ENCODE data around the gene EGR2. TPM values are rescaled to one million over a fixed set of nuclear protein-coding genes. Genes with fewer than 3 reads are reported as not detected.

Gene EGR2
- polyA plus RNA-seq, 1 of the 3 experiments (the other 2 are of a cell fraction), result 0.25 TPM

DNA sequence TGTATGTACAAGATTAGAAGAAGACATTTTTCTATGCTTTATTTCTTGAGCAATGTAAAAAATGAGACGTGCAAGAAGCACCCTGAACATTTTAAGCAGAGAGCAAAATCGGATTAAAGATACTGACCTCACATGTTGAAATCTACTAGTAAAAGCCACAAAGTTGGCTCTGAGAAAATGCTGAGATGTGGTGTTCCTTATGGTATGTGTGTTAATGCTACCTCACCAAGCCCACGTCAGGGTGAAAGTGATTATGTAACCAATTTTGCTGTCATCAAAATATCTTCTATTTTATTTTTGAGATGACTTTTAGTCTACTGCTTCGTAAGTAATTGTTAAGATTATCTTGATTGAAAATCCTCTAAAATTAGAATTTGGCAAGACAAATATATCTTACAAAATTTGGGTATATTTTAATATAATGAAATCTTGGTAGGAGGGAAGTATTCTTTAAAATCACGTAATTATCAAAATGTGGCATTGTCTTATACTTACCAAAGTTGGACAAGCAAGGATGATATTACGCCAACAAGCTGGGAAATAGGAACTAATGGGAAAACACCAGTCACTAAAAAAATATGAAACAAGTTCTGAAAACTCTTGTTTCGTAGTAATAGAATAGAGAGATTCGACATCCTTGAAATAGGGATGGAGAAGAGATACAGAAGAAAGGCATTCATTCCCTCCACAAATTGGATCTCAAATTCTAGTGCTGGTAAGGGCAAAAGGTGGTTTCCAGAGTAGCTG, 5.8 kb downstream of the EGR2 start:
- Histone ChIP-seq H3F3A (replicated peaks; ENCODE audit: insufficient read depth) (peaks cover 8% of the 10 kb centered on the region), H3K9ac (no peak overlapping the region), H3K4me3 (ENCODE audit: low read depth in 2 of 2, low read length in 1 of 2) (no peak overlapping the region), H4K20me1 (ENCODE audit: insufficient read depth) (peaks cover 31% of the 10 kb centered on the region), H3K4me1 (ENCODE audit: control insufficient read depth in 1 of 2, insufficient read depth in 2 of 2, low read depth in 1 of 2, low read length in 1 of 2) (peaks cover 18% of the 10 kb centered on the region in 2 experiments; a peak in 3 of 4 replicates), H3K36me3 (replicated peaks in 1 of 2; ENCODE audit: control insufficient read depth in 1 of 2, insufficient read depth in 2 of 2, low read length in 1 of 2) (peaks cover 19 to 27% of the 10 kb centered on the region in 2 experiments), H3K79me2 (ENCODE audit: insufficient read depth) (peaks cover 41% of the 10 kb centered on the region), H2AFZ (ENCODE audit: low read depth) (no peak overlapping the region), H3K27me3 (ENCODE audit: insufficient read depth) (peaks cover 14% of the 10 kb centered on the region), H3K9me3 (no peaks in the 10 kb centered on the region), H3K27ac (ENCODE audit: low read depth in 2 of 2, low read length in 1 of 2) (no peak overlapping the region), H3K4me2 (no peak overlapping the region), H3K9me2 (no peaks in the 10 kb centered on the region)
- CTCF ChIA-PET, result interaction anchor here (1.1 kb wide), 1 partner anchor 8 kb away, joined by 7 read pairs; no protein-coding TSS in a partner anchor
- no peak for DNase-seq
- TF ChIP-seq EZH2phosphoT487 (IDR thresholded peaks at IDR 0.05; ENCODE audit: borderline replicate concordance, low read depth), result no peak
- no peak for TF ChIP-seq SMC3 (IDR thresholded peaks at IDR 0.05; ENCODE audit: low read depth, low read length)
- TF ChIP-seq FOXM1 (IDR thresholded peaks at IDR 0.05; ENCODE audit: low read depth), result no peak
- TF ChIP-seq PBX3 (IDR thresholded peaks at IDR 0.05), result no peak
- no peak for TF ChIP-seq JUND (IDR thresholded peaks at IDR 0.05)
- POLR2A ChIA-PET, result no interaction called here
- 98% methylated on average over 8 of the region's 8 CpGs for WGBS (ENCODE audit: low lambda C conversion rate)

- DNase-seq, result no peak
- ChIA-PET CTCF (interaction anchor here (0.7 to 4.0 kb wide), 5 partner anchors 8 to 326 kb away, joined by 3 to 27 read pairs (median 4); no protein-coding TSS in a partner anchor), POLR2A (no interaction called here)
- H3K4me2 ChIP-seq, result peak overlapping the region; percentile 96
- H3K9ac ChIP-seq, result peak overlapping the region; percentile 20; the same call in 1 of the 2 replicates
- peaks cover 3% of the 10 kb centered on the region for H3F3A ChIP-seq (replicated peaks; ENCODE audit: insufficient read depth)
- peaks cover 31% of the 10 kb centered on the region for H4K20me1 ChIP-seq (ENCODE audit: insufficient read depth)
- H2AFZ ChIP-seq (ENCODE audit: low read depth), result no peak overlapping the region
- peak overlapping the region; percentile 75 to 94; a peak in 3 of 4 replicates for H3K4me3 ChIP-seq (ENCODE audit: low read depth in 2 of 2, low read length in 1 of 2)
- no peaks in the 10 kb centered on the region for H3K27me3 ChIP-seq (ENCODE audit: insufficient read depth)
- H3K36me3 ChIP-seq (replicated peaks in 1 of 2; ENCODE audit: control insufficient read depth in 1 of 2, insufficient read depth in 2 of 2, low read length in 1 of 2), result peaks cover 19 to 24% of the 10 kb centered on the region in 2 experiments
- no peak overlapping the region for H3K27ac ChIP-seq (ENCODE audit: low read depth in 2 of 2, low read length in 1 of 2)
- no peaks in the 10 kb centered on the region for H3K9me2 ChIP-seq
- TF ChIP-seq SMC3 (IDR thresholded peaks at IDR 0.05; ENCODE audit: low read depth, low read length), result no peak
- TF ChIP-seq, protein P1, sequence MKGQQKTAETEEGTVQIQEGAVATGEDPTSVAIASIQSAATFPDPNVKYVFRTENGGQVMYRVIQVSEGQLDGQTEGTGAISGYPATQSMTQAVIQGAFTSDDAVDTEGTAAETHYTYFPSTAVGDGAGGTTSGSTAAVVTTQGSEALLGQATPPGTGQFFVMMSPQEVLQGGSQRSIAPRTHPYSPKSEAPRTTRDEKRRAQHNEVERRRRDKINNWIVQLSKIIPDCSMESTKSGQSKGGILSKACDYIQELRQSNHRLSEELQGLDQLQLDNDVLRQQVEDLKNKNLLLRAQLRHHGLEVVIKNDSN (IDR thresholded peaks at IDR 0.05; ENCODE audit: borderline replicate concordance, low read depth), result no peak
- TF ChIP-seq YY1 (IDR thresholded peaks at IDR 0.05; ENCODE audit: low read depth), result no peak
- no peak for TF ChIP-seq FOXJ3 (CRISPR knock-in tag; IDR thresholded peaks at IDR 0.05)
- TF ChIP-seq MXI1 (IDR thresholded peaks at IDR 0.05; ENCODE audit: low read depth, low read length), result no peak
- TF ChIP-seq, protein P2, sequence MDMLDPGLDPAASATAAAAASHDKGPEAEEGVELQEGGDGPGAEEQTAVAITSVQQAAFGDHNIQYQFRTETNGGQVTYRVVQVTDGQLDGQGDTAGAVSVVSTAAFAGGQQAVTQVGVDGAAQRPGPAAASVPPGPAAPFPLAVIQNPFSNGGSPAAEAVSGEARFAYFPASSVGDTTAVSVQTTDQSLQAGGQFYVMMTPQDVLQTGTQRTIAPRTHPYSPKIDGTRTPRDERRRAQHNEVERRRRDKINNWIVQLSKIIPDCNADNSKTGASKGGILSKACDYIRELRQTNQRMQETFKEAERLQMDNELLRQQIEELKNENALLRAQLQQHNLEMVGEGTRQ (IDR thresholded peaks at IDR 0.05; ENCODE audit: borderline replicate concordance, low read depth, low read length), result no peak
- no peak for TF ChIP-seq SIN3A (IDR thresholded peaks at IDR 0.05; ENCODE audit: borderline replicate concordance, low read depth, low read length)
- no peak for TF ChIP-seq MAX (IDR thresholded peaks at IDR 0.05; ENCODE audit: low read depth)
- no peak for TF ChIP-seq TCF12 (IDR thresholded peaks at IDR 0.05)
- H3K9me3 ChIP-seq, result no peaks in the 10 kb centered on the region
- WGBS (ENCODE audit: low lambda C conversion rate), result 0% methylated on average over 1 of the region's 1 CpG
- H3K4me1 ChIP-seq (ENCODE audit: control insufficient read depth in 1 of 2, insufficient read depth in 2 of 2, low read depth in 1 of 2, low read length in 1 of 2), result peaks cover 18% of the 10 kb centered on the region in 2 experiments; a peak in 3 of 4 replicates
- H3K79me2 ChIP-seq (ENCODE audit: insufficient read depth), result peaks cover 45% of the 10 kb centered on the region
These were observed 9.9 kb downstream of the EGR2 start for GRCh38 chr10:62806251-62806650.

Measured in SK-N-SH (cell line).